HepG2 (cell line): ENCODE results near the gene GLIPR1L2. TPM values are rescaled to one million over a fixed set of nuclear protein-coding genes. Genes with fewer than 3 reads are reported as not detected.

Experiments used
- ATAC-seq: fragments of 200-7000 bp; cut with Tn5 transposase; 3 replicates; pipeline ENCODE4 v1.9.1; 2020; ENCODE audit warnings: mild to moderate bottlenecking, moderate library complexity
- BruUV-seq: library from RNA; stranded (reverse); fragments of 400-500 nt; replicated peaks from 2 replicates; lab custom pipeline; 2021; lab: Mats Ljungman, UMichigan
- CTCF ChIA-PET: fragments of 300-600 bp; formaldehyde crosslinking; extraction: SDS; loops from one replicate; lab custom pipeline; 2021; ENCODE audit warnings: low total read pairs, inconsistent platforms, low intra/inter-chr PET ratio; lab: Yijun Ruan, JAX
- POLR2A ChIA-PET: fragments of 350-600 bp; sonication (Branson Sonifier 250); formaldehyde crosslinking; loops from one replicate; lab custom pipeline; 2020; ENCODE audit warnings: antibody characterized with exemption, inconsistent platforms; lab: Yijun Ruan, JAX
- DNase-seq: peaks from one replicate; pipeline ENCODE4 v3.0.0-alpha.2; 2015; ENCODE audit warnings: low spot score
- FAIRE-seq: peaks from 3 replicates; lab custom pipeline; 2011; peaks lifted over from hg19 to GRCh38; lab: Jason Lieb, UNC
- H2AFZ ChIP-seq: one replicate; pipeline ENCODE4 v1.6.1; 2011; ENCODE audit warnings: low read length, inconsistent platforms
- H3K27ac ChIP-seq: fragments of 300-600 bp; 3 replicates; pipeline ENCODE4 v1.8.0; 2011; ENCODE audit warnings: mixed run types, mild to moderate bottlenecking, mixed read lengths, low read length, inconsistent platforms; ENCODE audit not compliant: insufficient read depth; ENCODE audit errors: extremely low read length
- H3K27me3 ChIP-seq, 2 experiments: fragments of 200-600 bp in 1 of 2; 2 replicates in 1 of 2; 3 replicates in 1 of 2; pipeline versions ENCODE4 v1.6.0 to v1.8.0; 2011; ENCODE audit warnings: low read length in 2 of 2, mild to moderate bottlenecking in 2 of 2, moderate library complexity in 2 of 2, inconsistent platforms in 1 of 2; ENCODE audit not compliant: insufficient read depth in 2 of 2, control insufficient read depth in 1 of 2
- H3K36me3 ChIP-seq, 2 experiments: fragments of 200-600 bp in 1 of 2; replicated peaks in 1 of 2; 2 replicates in 1 of 2; 3 replicates in 1 of 2; pipeline versions ENCODE4 v1.5.1 to v1.8.0; 2011; ENCODE audit warnings: low read length in 2 of 2, inconsistent platforms in 1 of 2; ENCODE audit not compliant: insufficient read depth in 2 of 2, control insufficient read depth in 1 of 2
- H3K4me1 ChIP-seq: 2 replicates; pipeline ENCODE4 v1.5.1; 2012; ENCODE audit warnings: low read length, inconsistent platforms; ENCODE audit not compliant: insufficient read depth
- H3K4me2 ChIP-seq: 2 replicates; pipeline ENCODE4 v1.6.0; 2011; ENCODE audit warnings: low read depth, low read length, inconsistent platforms
- H3K4me3 ChIP-seq, 3 experiments: fragments of 200-600 bp in 1 of 3; sonication (generic), shearing (Covaris generic) in 1 of 3; replicated peaks in 1 of 3; 2 replicates each; pipeline ENCODE4 v1.5.1; 2011 to 2016; ENCODE audit warnings: low read length in 3 of 3, inconsistent platforms in 2 of 3, low read depth in 2 of 3, mild to moderate bottlenecking in 2 of 3, control low read depth in 1 of 3, mixed read lengths in 1 of 3; ENCODE audit not compliant: insufficient read depth in 1 of 3
- H3K79me2 ChIP-seq: one replicate; pipeline ENCODE4 v1.6.1; 2011; ENCODE audit warnings: low read length, inconsistent platforms; ENCODE audit not compliant: insufficient read depth
- H3K9ac ChIP-seq: 2 replicates; pipeline ENCODE4 v1.6.0; 2011; ENCODE audit warnings: mild to moderate bottlenecking, low read depth, low read length, inconsistent platforms; ENCODE audit not compliant: insufficient read depth
- H3K9me3 ChIP-seq: 2 replicates; pipeline ENCODE4 v1.5.1; 2012; ENCODE audit warnings: mild to moderate bottlenecking, low read length
- H4K20me1 ChIP-seq: 2 replicates; pipeline ENCODE4 v1.6.0; 2011; ENCODE audit warnings: inconsistent platforms, mild to moderate bottlenecking, low read length, moderate library complexity; ENCODE audit not compliant: insufficient read depth
- DZIP1 ChIP-seq: sonication (generic); formaldehyde crosslinking; IDR thresholded peaks from 2 replicates; pipeline ENCODE4 v1.5.0; 2020; ENCODE audit warnings: mild to moderate bottlenecking, missing genetic modification reagents
- EEA1 ChIP-seq: sonication (generic); formaldehyde crosslinking; IDR thresholded peaks from 2 replicates; pipeline ENCODE4 v1.5.1; 2020; ENCODE audit warnings: mild to moderate bottlenecking, missing genetic modification reagents, borderline replicate concordance
- FOXO4 ChIP-seq: sonication (generic); formaldehyde crosslinking; conservative IDR thresholded peaks from 2 replicates; pipeline ENCODE4 v1.8.1; 2023; ENCODE audit warnings: missing genetic modification reagents
- PAX8 ChIP-seq: sonication (generic); formaldehyde crosslinking; IDR thresholded peaks from 2 replicates; pipeline ENCODE4 v1.8.0; 2022; ENCODE audit warnings: mild to moderate bottlenecking, missing genetic modification reagents, borderline replicate concordance
- SRSF1 ChIP-seq: fragments of 200-400 bp; formaldehyde crosslinking; optimal IDR thresholded peaks from 2 replicates; pipeline ENCODE3; 2017; ENCODE audit warnings: mild to moderate bottlenecking, low read depth, low read length, moderate library complexity
- THAP9 ChIP-seq: sonication (generic); formaldehyde crosslinking; IDR thresholded peaks from 2 replicates; pipeline ENCODE4; 2020; ENCODE audit warnings: missing genetic modification reagents, mild to moderate bottlenecking, borderline replicate concordance
- ZNF431 ChIP-seq: sonication (generic); formaldehyde crosslinking; IDR thresholded peaks from 2 replicates; pipeline ENCODE4 v1.9.0; 2022; ENCODE audit warnings: missing genetic modification reagents, low read depth, mild to moderate bottlenecking, borderline replicate concordance
- WGBS: methylation state at CpG from one replicate; pipeline ENCODE4 v1.1.6; 2017; ENCODE audit warnings: low lambda C conversion rate; 5-methylcytosine and 5-hydroxymethylcytosine counted together
- in situ Hi-C: cut with HindIII; loops from 2 replicates; pipeline ENCODE4 v1.10.0; 2017; ENCODE audit warnings: low pct_unique_long_range_greater_than_20kb; ENCODE audit not compliant: extremely low pct_ligation_motif_present
- intact Hi-C: fragments of 100-400 bp; cut with micrococcal nuclease; formaldehyde crosslinking; loops from one replicate; pipeline ENCODE4 v1.10.0; 2022; ENCODE audit not compliant: unreplicated experiment
- polyA plus RNA-seq, 8 experiments: library from polyadenylated mRNA; depleted of rRNA in 3 of 8; stranded (reverse) in 7 of 8; unstranded in 1 of 8; fragments of >200 nt; fragmentation: Illumina TruSeq in 4 of 8; extraction: Trizol in 4 of 8; gene quantifications; 2 replicates each; pipeline versions ENCODE4 v1.2.1 to v1.2.3, GENCODE V29; 2011 to 2016; ENCODE audit warnings: low read depth in 4 of 8, missing spikeins in 1 of 8, mixed read lengths in 1 of 8; ENCODE audit not compliant: insufficient read depth in 1 of 8
- total RNA-seq, 5 experiments: library from RNA; depleted of rRNA; stranded (reverse); fragments of >200 nt; fragmentation: Illumina TruSeq; extraction: Trizol; gene quantifications; 2 replicates each; pipeline ENCODE4 v1.2.3, GENCODE V29; 2016; ENCODE audit warnings: low read depth in 1 of 5

The GLIPR1L2 gene
- total and polyA plus RNA-seq, 2 of the 13 experiments (the other 11 are each of a cell fraction or from before 2014, with no cell fraction given), result not detected

- in situ Hi-C loops (no loop called here), intact Hi-C loops (no loop called here)
- Histone ChIP-seq H2AFZ (no peak overlapping the region), H3K4me3 (no peak overlapping the region), H3K27ac (no peak overlapping the region), H3K9me3 (no peaks in the 10 kb centered on the region), H3K27me3 (no peaks in the 10 kb centered on the region; a peak in 1 of 5 replicates), H3K4me1 (no peaks in the 10 kb centered on the region), H3K9ac (no peak overlapping the region), H4K20me1 (no peaks in the 10 kb centered on the region), H3K79me2 (no peaks in the 10 kb centered on the region), H3K36me3 (no peaks in the 10 kb centered on the region), H3K4me2 (no peak overlapping the region)
- ATAC-seq (no peak), FAIRE-seq (no peak), DNase-seq (no peak)
- BruUV-seq, result no TSS peak
- ChIA-PET POLR2A (no interaction called here), CTCF (no interaction called here)
- WGBS, result 2% methylated on average over 2 of the region's 2 CpGs
- TF ChIP-seq PAX8 (no peak), DZIP1 (CRISPR knock-in tag) (no peak), SRSF1 (no peak), FOXO4 (CRISPR knock-in tag) (no peak), ZNF431 (no peak), THAP9 (CRISPR knock-in tag) (no peak), EEA1 (CRISPR knock-in tag) (no peak)
Measured at GRCh38 chr12:75419841-75420240, 29.0 kb downstream of the GLIPR1L2 start.
